Astrocyte of the spinal cord (primary cell): ENCODE data around the gene ACKR1.

ENCODE experiments used
- DNase-seq: peaks from one replicate; pipeline ENCODE4 v3.0.0; 2011; ENCODE audit warnings: low read depth, low spot score
- H3K4me3 ChIP-seq: 2 replicates; pipeline ENCODE4 v1.5.1; 2011; ENCODE audit warnings: low read depth, mild to moderate bottlenecking, low read length, moderate library complexity
- in situ Hi-C: cut with HindIII; loops from 2 replicates; pipeline ENCODE4 v1.10.0; 2017; ENCODE audit warnings: low sequenced_read_pairs
- TF ChIP-seq, protein P1 (sequence below): IDR thresholded peaks from 2 replicates; pipeline ENCODE4 v1.5.1; 2012; ENCODE audit warnings: low read depth, mild to moderate bottlenecking, low read length, inconsistent platforms

The ACKR1 gene

DNA sequence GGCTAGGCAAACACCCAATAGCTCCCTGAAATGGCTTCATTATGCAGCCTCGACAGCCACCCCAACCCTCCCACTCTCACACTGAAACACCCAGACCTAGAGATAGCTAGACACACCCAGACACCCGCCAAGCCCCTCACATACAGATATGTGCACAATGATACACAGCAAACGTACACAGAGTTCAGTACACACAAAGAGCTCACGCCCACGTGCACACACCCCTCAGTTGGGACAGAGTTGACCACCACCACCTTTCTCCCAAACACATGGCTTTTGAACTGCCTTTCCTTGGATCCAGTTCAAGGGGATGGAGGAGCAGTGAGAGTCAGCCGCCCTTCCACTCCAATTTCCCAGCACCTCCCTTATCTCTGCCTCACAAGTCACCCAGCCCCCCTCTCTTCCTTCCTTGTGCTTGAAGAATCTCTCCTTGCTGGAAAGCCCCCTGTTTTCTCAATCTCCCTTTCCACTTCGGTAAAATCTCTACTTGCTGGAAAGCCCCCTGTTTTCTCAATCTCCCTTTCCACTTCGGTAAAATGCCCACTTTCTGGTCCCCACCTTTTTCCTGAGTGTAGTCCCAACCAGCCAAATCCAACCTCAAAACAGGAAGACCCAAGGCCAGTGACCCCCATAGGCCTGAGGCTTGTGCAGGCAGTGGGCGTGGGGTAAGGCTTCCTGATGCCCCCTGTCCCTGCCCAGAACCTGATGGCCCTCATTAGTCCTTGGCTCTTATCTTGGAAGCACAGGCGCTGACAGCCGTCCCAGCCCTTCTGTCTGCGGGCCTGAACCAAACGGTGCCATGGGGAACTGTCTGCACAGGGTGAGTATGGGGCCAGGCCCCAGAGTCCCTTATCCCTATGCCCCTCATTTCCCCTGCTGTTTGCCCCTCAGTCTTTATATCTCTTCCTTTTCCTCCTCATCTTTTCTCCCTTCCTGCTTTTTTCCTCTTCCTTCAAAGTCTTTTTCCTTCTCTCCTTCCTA lies at the start of gene ACKR1:
ACKR1 (plus strand) TSS at position 715 of the 981 bp plus-strand sequence; CDS start at position 800, 85 bp downstream.
- in situ Hi-C loops: no loop called here
- no peak within 1 kb of the TSS for H3K4me3 ChIP-seq
- no peak for DNase-seq
- TF ChIP-seq, protein P1, sequence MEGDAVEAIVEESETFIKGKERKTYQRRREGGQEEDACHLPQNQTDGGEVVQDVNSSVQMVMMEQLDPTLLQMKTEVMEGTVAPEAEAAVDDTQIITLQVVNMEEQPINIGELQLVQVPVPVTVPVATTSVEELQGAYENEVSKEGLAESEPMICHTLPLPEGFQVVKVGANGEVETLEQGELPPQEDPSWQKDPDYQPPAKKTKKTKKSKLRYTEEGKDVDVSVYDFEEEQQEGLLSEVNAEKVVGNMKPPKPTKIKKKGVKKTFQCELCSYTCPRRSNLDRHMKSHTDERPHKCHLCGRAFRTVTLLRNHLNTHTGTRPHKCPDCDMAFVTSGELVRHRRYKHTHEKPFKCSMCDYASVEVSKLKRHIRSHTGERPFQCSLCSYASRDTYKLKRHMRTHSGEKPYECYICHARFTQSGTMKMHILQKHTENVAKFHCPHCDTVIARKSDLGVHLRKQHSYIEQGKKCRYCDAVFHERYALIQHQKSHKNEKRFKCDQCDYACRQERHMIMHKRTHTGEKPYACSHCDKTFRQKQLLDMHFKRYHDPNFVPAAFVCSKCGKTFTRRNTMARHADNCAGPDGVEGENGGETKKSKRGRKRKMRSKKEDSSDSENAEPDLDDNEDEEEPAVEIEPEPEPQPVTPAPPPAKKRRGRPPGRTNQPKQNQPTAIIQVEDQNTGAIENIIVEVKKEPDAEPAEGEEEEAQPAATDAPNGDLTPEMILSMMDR: no peak

DNA sequence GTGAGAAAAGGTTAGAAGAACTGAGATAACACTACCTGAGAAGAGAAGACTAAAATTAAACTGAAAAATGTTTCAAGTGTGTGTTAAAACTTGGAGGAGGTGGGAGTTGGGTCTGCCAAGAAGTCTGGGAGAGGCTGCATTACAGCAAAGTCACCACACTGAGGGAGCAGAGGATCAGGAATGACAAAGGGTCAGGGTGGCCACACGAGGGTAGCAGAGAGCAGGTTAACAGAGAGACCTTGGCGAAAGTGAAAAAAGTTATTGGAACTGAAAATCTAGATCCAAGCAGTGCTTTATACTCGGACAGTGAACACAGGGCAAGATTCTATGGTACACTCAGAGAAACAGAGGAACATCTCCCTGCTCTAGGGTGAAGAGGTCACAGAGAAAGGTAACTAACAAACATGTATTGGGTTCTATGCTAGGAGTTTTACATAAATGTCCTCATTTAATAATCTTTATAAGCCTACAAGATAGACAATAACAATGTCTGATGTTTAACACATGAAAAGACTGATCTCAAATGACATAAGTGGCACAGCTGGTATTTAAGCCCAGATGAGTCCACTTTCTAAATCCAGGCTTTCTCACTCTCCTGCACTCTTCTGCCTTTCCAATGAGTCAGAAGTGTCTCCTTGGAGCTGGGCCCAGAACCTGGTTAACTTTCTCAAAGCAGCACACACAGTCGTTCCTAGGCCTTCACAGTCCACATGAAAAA lies 43.5 kb upstream of the ACKR1 start:
- peak; percentile 90 for DNase-seq
- in situ Hi-C loops: no loop called here
- TF ChIP-seq, protein P1: peak; percentile 96
- H3K4me3 ChIP-seq: no peak overlapping the region

- in situ Hi-C loops: no loop called here
- no peak for DNase-seq
- H3K4me3 ChIP-seq: no peak overlapping the region
- TF ChIP-seq, protein P1: no peak
These were observed 43.0 kb upstream of the ACKR1 start for GRCh38 chr1:159161719-159162026.

GRCh38 chr1:159162516-159163265 lies 42.0 kb upstream of the ACKR1 start:
- in situ Hi-C loops: no loop called here

DNA sequence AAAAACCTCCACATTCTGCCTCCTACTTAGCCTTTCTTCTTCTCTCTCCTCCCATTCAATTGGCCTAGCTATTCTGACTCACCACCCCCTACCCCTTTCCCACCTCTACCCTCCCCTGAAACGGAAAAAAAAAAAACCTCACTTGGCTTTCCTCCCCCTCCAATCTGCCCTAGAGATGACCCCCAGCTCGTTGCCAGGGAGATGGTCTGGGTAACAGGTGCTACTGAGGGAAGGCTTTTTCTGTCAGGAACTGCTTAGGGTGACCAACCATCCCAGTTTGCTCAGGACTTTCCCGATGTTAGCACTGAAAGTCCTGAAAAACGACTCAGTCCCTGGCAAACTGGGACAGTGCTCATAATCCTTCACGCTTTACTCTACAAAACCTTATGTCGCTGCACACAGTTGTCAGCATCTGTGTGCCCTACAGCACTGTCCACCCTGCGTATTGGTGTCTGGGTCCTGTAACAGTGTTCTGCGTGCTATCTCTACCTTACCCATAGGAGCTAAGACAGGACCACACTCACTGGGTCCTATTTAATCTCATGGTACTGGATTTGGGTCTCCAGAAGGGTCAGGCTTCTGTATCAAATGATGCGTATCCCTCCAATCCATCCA lies 41.0 kb upstream of the ACKR1 start:
- in situ Hi-C loops: no loop called here
- no peak for DNase-seq
- no peak overlapping the region for H3K4me3 ChIP-seq
- TF ChIP-seq, protein P1: no peak

More at GRCh38 chr1:159162516-159163265, 42.0 kb upstream of the ACKR1 start:
- no peak overlapping the region for H3K4me3 ChIP-seq
- DNase-seq: no peak
- TF ChIP-seq, protein P1: no peak

DNA sequence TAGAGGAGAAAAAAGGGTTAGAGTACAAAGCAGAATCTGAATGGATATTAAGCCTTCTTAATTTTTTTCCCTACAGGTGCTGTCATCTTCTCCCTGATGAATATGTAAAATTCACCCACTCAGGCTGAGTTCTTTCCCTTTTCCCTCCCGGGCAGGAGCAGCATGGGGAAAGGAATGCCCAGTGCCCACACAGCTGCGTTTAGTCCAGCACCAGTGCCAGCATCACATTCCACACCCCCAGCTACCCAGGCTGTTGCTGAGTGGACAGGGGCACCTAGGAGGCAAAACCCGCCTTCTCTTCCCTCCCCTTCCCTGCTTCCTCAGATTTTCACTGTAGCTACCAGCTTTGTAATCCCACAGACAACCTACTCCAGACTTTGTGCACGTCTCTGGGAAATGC lies 36.6 kb upstream of the ACKR1 start:
- no peak overlapping the region for H3K4me3 ChIP-seq
- no peak for DNase-seq
- in situ Hi-C loops: no loop called here
- TF ChIP-seq, protein P1: no peak
